Natural killer cell treated with Interleukin-12 subunit alpha and Interleukin-12 subunit beta and Interleukin-15 and Interleukin-18, amount 100 ng/mL, for 72 hours (primary cell): ENCODE measurements around the gene EFNA3. TPM values are rescaled to one million over a fixed set of nuclear protein-coding genes. Genes with fewer than 3 reads are reported as not detected.

Experiments used
- ATAC-seq, 2 donors: fragments of 150-1000 bp; cut with Tn5 transposase in 1 of 2; sonication (Bioruptor Pico), chemical (Tn5 transposase) in 1 of 2; 2 replicates each; pipeline ENCODE4 v1.10.0; 2021
- DNase-seq: peaks from one replicate; pipeline ENCODE4 v3.0.0; 2022; ENCODE audit warnings: low spot score
- H3K27ac Mint-ChIP-seq, 2 donors: 1 replicate in 1 of 2; 2 replicates in 1 of 2; pipeline ENCODE4 v1.8.0; 2022; ENCODE audit warnings: mixed read lengths in 2 of 2, mild to moderate bottlenecking in 1 of 2, moderate library complexity in 1 of 2
- H3K27me3 Mint-ChIP-seq, 2 donors: 1 replicate in 1 of 2; 2 replicates in 1 of 2; pipeline ENCODE4 v1.8.0; 2022; ENCODE audit warnings: mixed read lengths in 2 of 2
- H3K36me3 Mint-ChIP-seq: one replicate; pipeline ENCODE4 v1.8.0; 2022; ENCODE audit warnings: mixed read lengths
- H3K4me1 Mint-ChIP-seq, 2 donors: 1 replicate in 1 of 2; 2 replicates in 1 of 2; pipeline ENCODE4 v1.8.0; 2022; ENCODE audit warnings: low read depth in 2 of 2, mixed read lengths in 2 of 2, mild to moderate bottlenecking in 1 of 2
- H3K4me3 Mint-ChIP-seq: one replicate; pipeline ENCODE4 v1.8.0; 2022; ENCODE audit warnings: mixed read lengths
- H3K9me3 Mint-ChIP-seq: 2 replicates; pipeline ENCODE4 v1.8.0; 2022; ENCODE audit warnings: mixed read lengths
- total RNA-seq, 2 donors: library from RNA; stranded (reverse); gene quantifications; one replicate each; pipeline ENCODE4 v1.2.3, GENCODE V29; 2022

EFNA3 gene
- total RNA-seq, 2 donors from 2014 or later = 1.2 TPM; not detected in 1

GRCh38 chr1:155136748-155137147, 58.1 kb downstream of the EFNA3 start:
- Mint-ChIP-seq H3K27me3 (no peaks in the 10 kb centered on the region), H3K4me1 (peaks cover 35 to 41% of the 10 kb centered on the region in 2 donors), H3K4me3 (peak overlapping the region; percentile 100), H3K36me3 (peaks cover 4% of the 10 kb centered on the region), H3K27ac (peak overlapping the region; percentile 97 to 98), H3K9me3 (no peaks in the 10 kb centered on the region)
- ATAC-seq = no peak
- DNase-seq = no peak

Other genes with a start within 250 kb of the EFNA3 start
- gene KCNN3, start 208.6 kb upstream of the EFNA3 start, total RNA-seq = under 1 TPM in 1 of 2 donors, not detected in 1; 0.08 TPM
- gene PMVK, start 142.1 kb upstream of the EFNA3 start, total RNA-seq = 10 to 100 TPM; 28.8 to 53.9 TPM
- 10 to 100 TPM; 28.9 to 40.7 TPM for gene PBXIP1, start 122.7 kb upstream of the EFNA3 start, total RNA-seq
- 10 to 100 TPM; 27.4 to 36.0 TPM for gene PYGO2, start 117.1 kb upstream of the EFNA3 start, total RNA-seq
- 10 to 100 TPM; 72.3 to 72.7 TPM for gene SHC1, start 108.1 kb upstream of the EFNA3 start, total RNA-seq
- 10 to 100 TPM; 52.4 to 72.9 TPM for gene CKS1B, start 104.2 kb upstream of the EFNA3 start, total RNA-seq
- gene FLAD1, start 95.5 kb upstream of the EFNA3 start, total RNA-seq = 10 to 100 TPM; 53.1 to 84.2 TPM
- 1 to 10 TPM in 1 of 2 donors, under 1 TPM in 1; 0.48 to 4.3 TPM for gene LENEP, start 85.3 kb upstream of the EFNA3 start, total RNA-seq
- gene ZBTB7B, start 76.0 kb upstream of the EFNA3 start, total RNA-seq = 100 to 1,000 TPM in 1 of 2 donors, 10 to 100 TPM in 1; 78.4 to 107 TPM
- gene DCST2, start 45.1 kb upstream of the EFNA3 start, total RNA-seq = under 1 TPM in 1 of 2 donors, not detected in 1; 0.57 TPM
- not detected for gene DCST1, start 45.0 kb upstream of the EFNA3 start, total RNA-seq
- gene ADAM15, start 27.5 kb upstream of the EFNA3 start, total RNA-seq = 100 to 1,000 TPM in 1 of 2 donors, 10 to 100 TPM in 1; 42.1 to 107 TPM
- 1 to 10 TPM; 1.7 to 4.7 TPM for gene EFNA4, start 15.1 kb upstream of the EFNA3 start, total RNA-seq
- not detected for gene EFNA1, start 49.0 kb downstream of the EFNA3 start, total RNA-seq
- 10 to 100 TPM; 28.8 to 36.3 TPM for gene SLC50A1, start 57.0 kb downstream of the EFNA3 start, total RNA-seq
- gene DPM3, start 61.7 kb downstream of the EFNA3 start, total RNA-seq = 10 to 100 TPM; 26.0 to 31.1 TPM
- 100 to 1,000 TPM; 149 to 223 TPM for gene KRTCAP2, start 94.5 kb downstream of the EFNA3 start, total RNA-seq
- 1 to 10 TPM; 3.6 to 9.3 TPM for gene TRIM46, start 95.0 kb downstream of the EFNA3 start, total RNA-seq
- 1 to 10 TPM; 4.1 to 9.4 TPM for gene THBS3, start 129.1 kb downstream of the EFNA3 start, total RNA-seq
- gene MTX1, start 129.9 kb downstream of the EFNA3 start, total RNA-seq = 10 to 100 TPM; 42.6 to 53.0 TPM
- gene ENTREP3, start 176.6 kb downstream of the EFNA3 start, total RNA-seq = 10 to 100 TPM; 12.3 to 38.0 TPM
- 100 to 1,000 TPM; 134 to 169 TPM for gene SCAMP3, start 183.5 kb downstream of the EFNA3 start, total RNA-seq
- gene CLK2, start 194.7 kb downstream of the EFNA3 start, total RNA-seq = 100 to 1,000 TPM in 1 of 2 donors, 10 to 100 TPM in 1; 77.1 to 117 TPM
- gene HCN3, start 198.6 kb downstream of the EFNA3 start, total RNA-seq = 1 to 10 TPM; 2.0 to 4.7 TPM
- gene PKLR, start 222.6 kb downstream of the EFNA3 start, total RNA-seq = not detected
- gene FDPS, start 230.0 kb downstream of the EFNA3 start, total RNA-seq = 100 to 1,000 TPM; 251 to 386 TPM
- 10 to 100 TPM; 26.2 to 40.1 TPM for gene RUSC1, start 242.1 kb downstream of the EFNA3 start, total RNA-seq